Calu3 (cell line): ENCODE results near the gene PHF13. TPM values are rescaled to one million over a fixed set of nuclear protein-coding genes. Genes with fewer than 3 reads are reported as not detected.

Experiments used
- BruUV-seq: library from RNA; stranded (reverse); fragments of 400-500 nt; replicated peaks from 2 replicates; lab custom pipeline; 2021; lab: Mats Ljungman, UMichigan
- CTCF ChIA-PET: fragments of 300-600 bp; sonication (Branson Sonifier 250); formaldehyde crosslinking; loops from one replicate; lab custom pipeline; 2022; ENCODE audit warnings: antibody characterized with exemption; lab: Charles Lee
- DNase-seq: peaks from one replicate; pipeline ENCODE4 v3.0.0; 2022
- H3K27ac Mint-ChIP-seq: one replicate; pipeline ENCODE4 v1.8.0; 2022; ENCODE audit warnings: mixed read lengths; ENCODE audit not compliant: unreplicated experiment
- H3K27me3 Mint-ChIP-seq: one replicate; pipeline ENCODE4 v1.8.0; 2022; ENCODE audit warnings: mixed read lengths; ENCODE audit not compliant: unreplicated experiment
- H3K36me3 Mint-ChIP-seq: one replicate; pipeline ENCODE4 v1.8.0; 2022; ENCODE audit warnings: mild to moderate bottlenecking, moderate library complexity, mixed read lengths; ENCODE audit not compliant: insufficient read depth, unreplicated experiment
- H3K4me1 Mint-ChIP-seq: one replicate; pipeline ENCODE4 v1.8.0; 2022; ENCODE audit warnings: mild to moderate bottlenecking, low read depth, mixed read lengths; ENCODE audit not compliant: unreplicated experiment
- H3K4me3 Mint-ChIP-seq: one replicate; pipeline ENCODE4 v1.8.0; 2022; ENCODE audit warnings: mild to moderate bottlenecking, low read depth, moderate library complexity, mixed read lengths; ENCODE audit not compliant: unreplicated experiment
- H3K9me3 Mint-ChIP-seq: one replicate; pipeline ENCODE4 v1.8.0; 2022; ENCODE audit warnings: low read depth, mixed read lengths; ENCODE audit not compliant: unreplicated experiment
- intact Hi-C: fragments of 100-400 bp; cut with micrococcal nuclease; formaldehyde crosslinking; loops from one replicate; pipeline ENCODE4 v1.10.0; 2022; ENCODE audit not compliant: unreplicated experiment
- total RNA-seq: library from RNA; stranded (reverse); gene quantifications from 2 replicates; pipeline ENCODE4 v1.2.3, GENCODE V29; 2022
- TF ChIP-seq, protein P1 (sequence below): fragments of 200-600 bp; IDR thresholded peaks from one replicate; pipeline ENCODE4 v1.8.0; 2022; ENCODE audit warnings: antibody characterized with exemption; ENCODE audit not compliant: unreplicated experiment

Gene PHF13
- total RNA-seq, 1 experiment from 2014 or later, result 14.5 TPM

DNA sequence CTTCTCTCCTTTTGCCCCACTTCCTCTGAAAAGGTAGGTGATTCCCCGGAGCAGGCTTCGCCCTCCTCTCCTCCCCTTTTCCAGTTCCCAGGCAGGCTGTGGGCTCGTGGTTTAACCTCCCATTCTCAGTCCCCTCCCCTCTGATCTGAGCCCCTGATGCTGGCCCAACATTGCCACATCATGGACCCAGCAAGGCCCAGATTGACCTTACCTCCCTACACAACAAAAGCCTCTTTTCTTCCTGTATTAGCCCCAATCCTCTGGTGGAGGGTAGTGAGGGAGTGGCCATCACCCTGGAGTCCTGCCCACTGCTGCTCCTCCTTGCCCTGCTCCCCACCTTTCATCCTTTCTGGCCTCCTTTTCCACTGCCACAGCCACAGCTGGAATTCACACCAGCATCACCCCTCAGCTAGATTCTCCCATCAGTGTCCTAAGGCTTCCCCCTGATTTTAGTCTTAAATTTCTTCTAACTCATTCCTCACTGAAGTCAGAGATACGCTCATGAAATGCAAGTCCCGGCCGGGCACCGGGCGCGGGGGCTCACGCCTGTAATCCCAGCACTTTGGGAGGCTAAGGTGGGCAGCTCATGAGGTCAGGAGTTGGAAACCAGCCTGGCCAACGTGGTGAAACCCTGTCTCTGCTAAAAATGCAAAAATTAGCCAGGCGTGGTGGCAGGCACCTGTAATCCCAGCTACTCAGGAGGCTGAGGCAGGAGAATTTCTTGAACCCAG lies 40.7 kb upstream of the PHF13 start:
- no TSS peak for BruUV-seq
- Mint-ChIP-seq H3K36me3 (peaks cover 4% of the 10 kb centered on the region), H3K4me1 (no peaks in the 10 kb centered on the region), H3K4me3 (no peak overlapping the region), H3K27ac (no peak overlapping the region), H3K9me3 (no peaks in the 10 kb centered on the region), H3K27me3 (peaks cover 57% of the 10 kb centered on the region)
- CTCF ChIA-PET, result no interaction called here
- DNase-seq, result no peak
- TF ChIP-seq, protein P1, sequence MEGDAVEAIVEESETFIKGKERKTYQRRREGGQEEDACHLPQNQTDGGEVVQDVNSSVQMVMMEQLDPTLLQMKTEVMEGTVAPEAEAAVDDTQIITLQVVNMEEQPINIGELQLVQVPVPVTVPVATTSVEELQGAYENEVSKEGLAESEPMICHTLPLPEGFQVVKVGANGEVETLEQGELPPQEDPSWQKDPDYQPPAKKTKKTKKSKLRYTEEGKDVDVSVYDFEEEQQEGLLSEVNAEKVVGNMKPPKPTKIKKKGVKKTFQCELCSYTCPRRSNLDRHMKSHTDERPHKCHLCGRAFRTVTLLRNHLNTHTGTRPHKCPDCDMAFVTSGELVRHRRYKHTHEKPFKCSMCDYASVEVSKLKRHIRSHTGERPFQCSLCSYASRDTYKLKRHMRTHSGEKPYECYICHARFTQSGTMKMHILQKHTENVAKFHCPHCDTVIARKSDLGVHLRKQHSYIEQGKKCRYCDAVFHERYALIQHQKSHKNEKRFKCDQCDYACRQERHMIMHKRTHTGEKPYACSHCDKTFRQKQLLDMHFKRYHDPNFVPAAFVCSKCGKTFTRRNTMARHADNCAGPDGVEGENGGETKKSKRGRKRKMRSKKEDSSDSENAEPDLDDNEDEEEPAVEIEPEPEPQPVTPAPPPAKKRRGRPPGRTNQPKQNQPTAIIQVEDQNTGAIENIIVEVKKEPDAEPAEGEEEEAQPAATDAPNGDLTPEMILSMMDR, result no peak
- intact Hi-C loops, result no loop called here

DNA sequence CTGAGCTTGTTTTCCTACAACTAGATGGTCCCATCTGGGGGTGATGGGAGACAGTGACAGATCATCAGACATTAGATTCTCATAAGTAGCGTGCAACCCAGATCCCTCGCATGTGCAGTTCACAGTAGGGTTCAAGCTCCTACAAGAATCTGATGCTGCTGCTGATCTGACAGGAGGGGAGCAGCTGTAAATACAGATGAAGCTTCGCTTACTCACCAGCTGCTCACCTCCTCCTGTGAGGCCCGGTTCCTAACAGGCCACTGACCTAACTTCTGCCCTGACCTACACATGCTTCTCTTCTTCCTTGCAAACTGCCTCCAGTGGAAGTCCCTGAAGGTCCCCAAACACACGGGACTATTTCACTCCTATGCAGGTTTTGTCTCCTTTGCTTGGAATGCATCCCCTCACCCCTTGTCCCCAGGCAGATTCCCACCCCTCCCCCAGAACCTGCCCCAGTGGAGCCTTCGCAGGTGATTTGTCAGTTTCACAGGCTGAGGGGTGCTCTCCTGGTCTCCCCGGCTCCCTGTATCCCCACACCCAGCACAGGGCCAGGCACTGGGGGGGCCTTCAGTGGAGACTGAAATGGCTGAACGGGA lies 39.4 kb upstream of the PHF13 start:
- Mint-ChIP-seq H3K4me1 (peaks cover 5% of the 10 kb centered on the region), H3K27ac (no peak overlapping the region), H3K27me3 (peaks cover 44% of the 10 kb centered on the region), H3K4me3 (no peak overlapping the region), H3K36me3 (peaks cover 4% of the 10 kb centered on the region), H3K9me3 (no peaks in the 10 kb centered on the region)
- DNase-seq, result no peak
- intact Hi-C loops, result no loop called here
- TF ChIP-seq, protein P1, result no peak
- no TSS peak for BruUV-seq
- CTCF ChIA-PET, result interaction anchor here (0.6 kb wide), 1 partner anchor 13 kb away, joined by 3 read pairs; no protein-coding TSS in a partner anchor

DNA sequence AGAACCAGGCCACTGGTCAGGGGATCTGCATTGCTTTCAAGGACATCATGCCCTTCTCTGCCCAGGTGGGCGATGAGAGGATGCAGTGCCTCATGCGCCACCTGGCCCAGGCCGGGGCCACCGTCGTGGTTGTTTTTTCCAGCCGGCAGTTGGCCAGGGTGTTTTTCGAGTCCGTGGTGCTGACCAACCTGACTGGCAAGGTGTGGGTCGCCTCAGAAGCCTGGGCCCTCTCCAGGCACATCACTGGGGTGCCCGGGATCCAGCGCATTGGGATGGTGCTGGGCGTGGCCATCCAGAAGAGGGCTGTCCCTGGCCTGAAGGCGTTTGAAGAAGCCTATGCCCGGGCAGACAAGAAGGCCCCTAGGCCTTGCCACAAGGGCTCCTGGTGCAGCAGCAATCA lies 38.7 kb upstream of the PHF13 start:
- no peaks in the 10 kb centered on the region for H3K9me3 Mint-ChIP-seq
- intact Hi-C loops, result no loop called here
- H3K4me1 Mint-ChIP-seq, result peaks cover 9% of the 10 kb centered on the region
- TF ChIP-seq, protein P1, result no peak
- peaks cover 10% of the 10 kb centered on the region for H3K36me3 Mint-ChIP-seq
- CTCF ChIA-PET, result no interaction called here
- H3K27me3 Mint-ChIP-seq, result peaks cover 37% of the 10 kb centered on the region
- no peak overlapping the region for H3K27ac Mint-ChIP-seq
- no peak overlapping the region for H3K4me3 Mint-ChIP-seq
- no TSS peak for BruUV-seq
- DNase-seq, result no peak

DNA sequence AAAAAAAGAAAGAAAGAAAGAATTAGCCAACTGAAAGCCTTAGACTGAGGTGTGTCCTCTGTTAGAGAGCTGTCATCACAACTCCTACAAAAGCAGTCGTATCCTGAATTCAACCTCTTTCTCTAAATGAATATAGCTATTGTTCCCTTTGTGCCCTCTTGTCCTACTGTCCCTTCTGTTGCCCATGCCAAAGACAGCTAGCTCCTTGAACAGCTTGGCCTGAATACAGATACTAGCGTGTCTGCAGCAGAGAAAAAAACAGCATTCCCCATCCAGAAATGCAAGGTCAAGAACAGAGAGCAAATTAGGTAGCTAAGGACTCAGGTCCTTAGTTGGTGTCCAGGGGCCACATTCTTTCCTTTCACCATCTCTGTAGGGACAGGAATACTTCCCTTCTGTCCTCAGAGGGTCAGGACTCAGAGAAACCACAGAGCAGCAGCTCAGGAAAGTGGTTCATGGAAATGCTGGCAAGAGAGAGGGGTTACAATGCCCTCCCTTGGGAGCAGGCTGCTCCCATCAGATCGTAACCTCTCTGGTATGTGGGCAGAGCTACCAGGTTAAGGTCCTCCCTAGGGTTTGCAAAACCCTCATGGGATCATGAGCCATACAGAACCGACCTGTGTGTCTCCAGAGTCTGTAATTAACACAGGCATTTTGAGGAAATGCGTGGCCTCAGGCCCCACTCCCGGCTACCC lies 35.6 kb upstream of the PHF13 start:
- Mint-ChIP-seq H3K27ac (no peak overlapping the region), H3K4me1 (peaks cover 9% of the 10 kb centered on the region), H3K9me3 (no peaks in the 10 kb centered on the region), H3K4me3 (no peak overlapping the region), H3K27me3 (peaks cover 5% of the 10 kb centered on the region), H3K36me3 (peaks cover 33% of the 10 kb centered on the region)
- BruUV-seq, result no TSS peak
- TF ChIP-seq, protein P1, result no peak
- DNase-seq, result no peak
- intact Hi-C loops, result no loop called here
- CTCF ChIA-PET, result no interaction called here
